NCI-H2171 treated with DMSO at 0.1 percent for 48 hours (cell line): ENCODE data around the gene GRIFIN.
"Not testable (repeated sequence)": the region's sequence is repeated elsewhere in the genome, so short reads cannot be mapped to it uniquely, and the experiment has no call there.

Experiments used
- DNase-seq: peaks from one replicate; lab custom pipeline; 2025; lab: John Stamatoyannopoulos, UW

GRIFIN gene

DNA sequence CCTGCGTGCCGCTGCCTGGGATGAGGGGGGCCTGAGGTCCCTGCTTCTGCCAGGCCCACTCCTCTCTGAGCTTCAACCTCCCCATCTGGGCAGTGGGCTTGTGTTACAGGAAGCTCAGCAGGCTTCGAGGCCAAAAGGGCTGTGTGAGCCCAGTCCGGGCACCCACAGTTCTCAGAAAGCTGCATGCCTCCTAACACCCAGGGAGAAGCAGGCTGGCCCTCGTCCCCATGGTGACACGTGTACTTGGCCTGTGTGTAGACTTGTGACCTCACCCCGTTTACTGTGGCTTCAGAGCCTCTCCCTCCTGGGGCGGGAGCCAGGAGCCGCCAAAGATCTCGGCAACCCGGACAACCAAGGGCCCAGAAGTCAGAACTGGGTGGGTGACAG lies 2.2 kb upstream of the GRIFIN start:
- no peak for DNase-seq

- no peak for DNase-seq
Measured at GRCh38 chr7:2477447-2478398, 1.5 kb upstream of the GRIFIN start.

DNA sequence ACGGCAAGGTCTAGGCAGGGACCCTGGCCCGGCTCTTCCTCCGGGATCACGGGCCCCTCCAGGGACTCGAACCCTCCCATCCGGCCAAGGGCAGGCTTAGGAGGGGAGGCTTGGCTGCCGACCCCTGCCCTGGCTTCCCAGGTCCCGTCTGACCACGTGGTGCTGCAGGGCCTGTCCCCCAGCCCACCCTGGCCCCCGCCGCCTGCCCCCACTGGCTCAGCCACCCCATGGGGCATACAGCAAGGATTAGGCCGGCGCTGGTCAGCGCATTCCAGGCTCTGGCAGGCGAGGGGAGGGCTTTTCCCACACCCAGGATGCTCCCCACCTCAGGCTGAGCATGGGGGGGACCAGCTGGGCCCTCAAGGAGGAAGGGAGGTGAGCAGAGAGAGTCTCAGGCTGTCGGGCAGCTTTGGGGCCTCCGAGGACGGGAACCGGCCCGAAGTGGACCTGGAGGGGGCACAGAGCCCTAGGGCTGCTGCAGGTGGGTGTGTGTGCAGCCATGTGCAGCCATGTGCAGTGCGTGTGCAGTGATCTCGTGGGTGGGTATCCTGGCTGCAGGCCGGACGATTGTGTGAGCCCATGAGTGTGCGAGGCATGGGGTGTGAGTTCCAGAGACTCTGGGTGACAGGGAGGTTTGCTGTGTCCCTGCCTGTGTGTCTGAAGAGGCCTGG lies 713 bp upstream of the GRIFIN start:
- no peak for DNase-seq

DNA sequence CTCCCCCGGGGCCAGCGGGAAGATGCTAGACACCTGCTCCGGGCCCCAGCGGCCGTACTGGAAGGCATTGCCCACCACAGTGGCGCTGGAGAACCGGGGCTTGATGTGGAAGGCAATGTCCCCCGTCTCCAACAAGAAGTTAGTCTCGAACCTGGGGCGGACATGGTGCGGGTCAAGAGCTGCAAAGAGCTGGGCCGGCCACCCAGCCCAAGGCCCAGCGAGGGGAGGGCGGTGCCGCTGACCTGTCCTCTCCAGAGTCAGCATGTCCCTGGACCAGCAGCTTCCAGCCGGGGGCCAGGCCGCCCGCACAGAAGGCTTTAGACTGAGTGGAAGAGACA lies 551 bp downstream of the GRIFIN start:
- DNase-seq: no peak

GRCh38 chr7:2474813-2475677 lies 1.2 kb downstream of the GRIFIN start:
- no peak for DNase-seq

- DNase-seq: no peak
Measured at GRCh38 chr7:2474224-2474623, 2.0 kb downstream of the GRIFIN start.

GRCh38 chr7:2473496-2474180 lies 2.6 kb downstream of the GRIFIN start:
- DNase-seq: no peak

- DNase-seq: peak; percentile 70
Measured at GRCh38 chr7:2472739-2473138, 3.5 kb downstream of the GRIFIN start.

DNA sequence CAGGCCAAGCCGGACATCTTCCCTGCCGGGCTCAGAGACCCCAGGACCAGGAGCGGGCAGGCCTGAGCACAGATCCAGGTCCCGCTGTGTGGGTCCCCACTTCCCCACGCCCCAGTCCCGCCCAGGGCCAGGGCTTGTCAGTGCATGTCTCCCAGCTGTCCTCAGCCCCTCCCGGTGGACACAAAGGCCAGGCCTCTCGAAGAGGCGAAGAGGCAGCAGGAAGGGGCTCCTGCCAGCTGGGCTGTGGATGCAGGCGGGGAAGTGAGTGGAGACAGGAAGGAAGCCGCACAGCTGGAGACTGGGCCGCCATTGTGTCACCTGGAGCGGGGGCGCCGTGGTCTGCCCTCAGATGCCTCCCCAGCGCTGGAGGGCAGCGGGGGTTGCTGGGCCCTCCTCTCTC lies 4.8 kb downstream of the GRIFIN start:
- peak; percentile 23 for DNase-seq

DNA sequence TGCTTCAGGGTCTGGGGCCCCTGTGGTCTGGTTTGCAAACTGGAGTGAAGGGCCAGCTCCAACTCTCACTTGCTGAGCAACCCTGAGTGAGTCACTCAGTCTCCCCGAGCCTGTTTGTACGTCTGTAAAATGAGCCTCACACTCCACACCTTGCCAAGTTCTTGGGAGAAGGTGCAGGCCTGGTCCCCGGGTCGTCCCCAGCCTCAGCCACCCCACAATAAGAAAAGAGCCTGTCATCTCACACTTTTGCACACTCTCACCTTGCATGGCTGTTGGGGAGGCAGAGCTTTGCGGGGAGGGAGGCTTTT lies 5.2 kb downstream of the GRIFIN start:
- DNase-seq: no peak

- no peak for DNase-seq
Measured at GRCh38 chr7:2470204-2471021, 5.8 kb downstream of the GRIFIN start.

DNA sequence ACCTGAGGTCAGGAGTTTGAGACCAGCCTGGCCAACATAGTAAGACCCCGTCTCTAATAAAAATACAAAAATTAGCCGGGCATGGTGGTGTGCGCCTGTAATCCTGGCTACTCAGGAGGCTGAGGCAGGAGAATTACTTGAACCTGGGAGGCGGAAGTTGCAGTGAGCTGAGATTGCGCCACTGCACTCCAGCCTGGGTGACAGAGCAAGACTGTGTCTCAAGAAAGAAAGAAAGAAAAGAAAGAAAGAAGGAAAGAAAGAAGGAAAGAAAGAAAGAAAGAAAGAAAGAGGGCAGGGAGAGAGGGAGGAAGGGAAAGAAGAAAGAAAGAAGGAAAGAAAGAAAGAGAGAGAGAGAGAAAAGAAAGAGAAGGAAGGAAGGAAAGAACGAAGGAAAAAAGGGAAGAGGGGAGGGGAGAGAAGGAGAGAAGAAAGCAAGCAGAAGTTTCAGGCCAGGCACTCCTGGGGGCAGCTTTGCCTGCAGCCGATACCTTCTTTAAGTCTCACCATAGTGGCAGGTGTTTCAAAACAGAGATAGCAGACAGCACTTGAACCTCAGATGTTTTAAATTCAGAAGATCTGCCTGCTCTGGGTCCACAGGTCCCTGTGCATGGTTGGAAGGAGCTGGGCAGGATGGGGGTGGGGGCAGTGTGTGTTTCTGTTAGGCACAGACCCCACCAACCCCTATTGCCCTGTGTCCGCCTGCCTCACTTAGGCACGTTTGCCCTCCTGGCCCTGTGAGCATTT lies 6.6 kb downstream of the GRIFIN start:
- not testable (repeated sequence) for DNase-seq

DNA sequence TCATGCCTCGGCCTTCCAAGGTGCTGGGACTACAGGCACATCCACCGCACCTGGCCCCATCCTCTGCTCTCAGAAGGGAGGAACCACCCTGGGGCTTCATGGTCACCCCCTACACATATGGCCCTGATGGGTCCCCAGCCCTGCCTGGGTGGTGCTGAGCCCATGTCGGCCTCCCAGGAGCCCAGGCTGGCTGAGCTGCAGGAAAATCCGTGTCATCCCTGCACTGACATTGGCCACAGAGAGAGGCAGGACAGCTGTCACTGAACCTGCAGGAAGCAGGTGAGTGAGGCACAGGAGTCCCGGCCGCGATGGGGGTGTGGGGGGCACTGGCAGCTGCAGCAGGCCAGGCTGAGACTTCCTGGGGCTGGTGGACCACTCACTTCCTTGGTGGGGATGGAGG lies 8.0 kb downstream of the GRIFIN start:
- DNase-seq: no peak

- DNase-seq: no peak
Measured at GRCh38 chr7:2466675-2467074, 9.5 kb downstream of the GRIFIN start.

GRCh38 chr7:2465928-2466327 lies 10.3 kb downstream of the GRIFIN start:
- no peak for DNase-seq

- DNase-seq: no peak
Measured at GRCh38 chr7:2462731-2463130, 13.5 kb downstream of the GRIFIN start.

DNA sequence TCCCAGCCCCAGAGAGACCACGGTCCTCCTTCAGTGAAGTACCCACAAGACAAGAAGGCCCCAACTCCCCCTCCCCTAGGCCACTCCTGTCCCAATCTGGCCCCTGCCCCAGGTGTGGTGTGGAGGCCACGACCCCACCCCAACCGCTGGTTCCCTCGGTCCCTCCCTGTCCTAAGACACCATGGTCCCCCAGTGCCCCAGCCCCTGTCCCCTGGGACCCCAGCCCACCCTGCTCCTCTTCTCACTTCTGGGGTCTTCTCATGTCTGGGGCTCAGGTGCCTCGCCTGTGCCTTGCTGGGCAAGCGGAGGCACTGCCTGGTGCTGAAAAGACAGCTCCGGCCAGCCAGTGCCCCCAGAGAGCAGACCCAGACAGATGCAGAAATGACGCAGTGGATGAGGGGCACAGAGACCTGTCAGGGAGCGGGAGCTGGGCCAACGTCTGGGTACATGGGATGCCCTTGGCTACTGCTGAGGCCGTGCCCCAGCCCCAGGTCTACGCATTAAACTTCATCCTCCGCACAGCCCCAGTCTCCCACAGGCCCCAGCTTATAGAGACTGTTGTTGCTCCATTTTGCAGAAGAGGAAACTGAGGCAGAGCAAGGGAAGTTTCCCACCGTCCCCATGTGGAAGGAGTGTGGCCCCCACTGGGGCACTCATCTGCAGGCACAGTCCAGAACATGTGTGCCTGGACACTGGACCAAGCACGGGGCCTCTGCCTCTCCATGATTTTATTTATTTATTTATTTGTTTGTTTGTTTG lies 14.8 kb downstream of the GRIFIN start:
- DNase-seq: no peak

DNA sequence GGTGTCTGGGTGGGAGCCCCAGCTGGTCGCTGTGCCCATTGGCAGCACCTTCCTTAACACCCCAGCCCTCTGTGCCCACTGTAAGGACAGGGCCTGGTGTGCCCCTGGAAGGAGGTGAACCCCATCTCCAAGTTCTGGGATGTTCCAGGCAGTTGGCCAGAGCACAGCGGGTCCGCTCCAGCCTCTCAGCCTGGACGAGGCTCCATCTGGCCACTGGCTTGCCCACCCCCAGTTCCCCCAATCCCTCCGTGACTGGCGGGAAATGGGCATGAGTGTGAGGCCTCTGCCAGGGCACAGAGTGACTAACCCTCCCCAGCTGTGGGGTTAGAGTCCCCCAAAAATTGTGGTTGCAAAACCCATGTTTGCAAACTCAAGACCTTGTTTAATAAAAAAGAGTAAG lies 15.6 kb downstream of the GRIFIN start:
- DNase-seq: no peak

DNA sequence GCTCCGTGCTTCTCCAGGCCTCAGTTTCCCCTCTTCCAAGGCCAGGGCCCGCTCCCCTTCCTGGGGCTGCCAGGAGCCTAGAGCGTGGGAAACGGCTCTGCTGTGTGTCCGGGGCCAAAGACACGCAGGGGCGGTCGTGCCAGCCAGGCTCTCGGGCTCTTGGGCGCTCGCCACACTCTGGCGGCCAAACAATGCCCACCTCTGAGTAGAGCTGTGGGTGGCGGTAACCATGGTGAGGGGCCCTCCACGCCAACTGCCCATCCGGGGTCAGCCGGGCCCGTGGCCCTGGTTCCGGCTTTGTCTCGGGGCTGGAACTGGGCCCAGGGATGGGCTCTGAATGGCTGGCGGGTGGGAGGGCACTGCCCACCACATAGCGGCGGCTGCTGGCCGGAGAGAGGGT lies 16.0 kb downstream of the GRIFIN start:
- DNase-seq: no peak

DNA sequence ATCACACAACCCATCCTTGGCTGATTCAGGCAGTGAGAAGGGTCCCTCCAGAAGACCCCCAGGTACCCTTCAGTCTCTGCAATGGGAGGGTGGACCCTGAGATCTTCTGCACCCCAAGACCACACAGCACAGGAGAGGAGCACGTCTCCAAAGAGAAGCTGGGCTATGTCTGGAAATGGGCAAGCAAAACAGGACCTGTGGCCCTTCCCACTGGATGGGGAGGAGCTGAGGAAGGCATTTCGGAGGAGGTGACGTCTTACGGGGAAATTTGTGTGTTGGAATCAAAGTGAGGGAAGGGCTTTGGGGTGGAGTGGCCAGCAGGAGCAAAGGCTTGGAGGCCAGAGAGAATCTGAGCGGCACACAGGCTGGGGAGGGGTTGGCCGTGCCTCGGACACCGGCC lies 16.5 kb downstream of the GRIFIN start:
- no peak for DNase-seq
